Smooth muscle cell of the brain vasculature (primary cell): ENCODE measurements around the gene MYO9A.

Source experiments
- DNase-seq: peaks from one replicate; pipeline ENCODE4 v3.0.0-alpha.2; 2012; ENCODE audit warnings: low read depth, low spot score

The MYO9A gene

DNA sequence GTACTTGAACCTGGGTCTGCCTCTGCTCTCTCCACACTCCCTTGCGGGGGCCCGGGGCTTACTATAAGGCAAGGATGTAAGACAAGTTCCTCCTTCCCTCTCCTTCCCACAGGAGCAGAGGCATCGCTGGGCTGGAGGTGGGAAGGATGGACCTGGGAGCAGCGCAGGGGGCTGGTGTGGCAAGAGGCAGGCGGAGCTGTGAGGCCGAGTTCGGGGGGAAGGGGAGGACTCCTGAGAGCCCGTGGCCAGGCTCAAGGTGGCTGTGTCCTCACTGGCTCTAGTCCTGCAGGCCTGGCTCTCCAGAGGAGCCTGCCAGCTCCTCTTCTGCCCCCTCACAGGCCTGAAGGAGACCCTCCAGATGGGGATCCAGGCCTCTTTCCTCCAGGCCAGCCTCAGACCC lies 308.6 kb downstream of the MYO9A start:
- no peak for DNase-seq

DNA sequence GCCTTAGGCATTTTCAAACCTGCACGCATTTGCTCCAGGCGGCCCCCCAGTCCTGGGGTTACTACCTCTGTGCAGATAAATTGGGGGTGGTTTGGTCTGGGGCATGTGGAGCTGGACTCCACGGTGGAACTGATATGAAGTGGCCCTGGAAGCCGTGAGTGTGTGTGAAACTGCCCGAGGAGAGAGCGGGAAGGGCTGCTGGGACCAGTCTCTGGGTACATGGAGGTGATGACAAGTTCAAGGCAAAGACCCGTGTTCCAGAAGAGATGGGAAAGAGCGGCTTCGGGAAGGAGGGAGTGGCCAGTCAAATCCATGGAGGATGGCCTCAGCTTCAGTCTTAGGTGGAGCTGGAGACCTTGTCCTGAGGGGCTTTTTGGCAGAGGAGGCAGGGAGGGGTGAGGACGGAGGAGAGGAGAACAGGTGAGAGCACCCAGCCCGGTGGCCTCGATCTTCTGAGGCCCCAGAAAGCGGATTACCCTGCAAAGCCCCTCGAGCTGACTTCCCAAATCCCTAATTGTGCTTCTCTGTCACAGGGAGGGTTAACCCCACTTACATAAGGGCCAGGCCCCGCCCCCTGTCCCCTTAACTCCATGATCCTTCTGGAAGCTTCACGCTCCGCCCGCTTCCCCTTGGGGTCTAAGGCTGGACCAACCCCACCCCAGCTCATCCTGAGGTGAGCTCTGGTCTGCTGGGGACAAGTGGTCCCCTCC lies 309.5 kb downstream of the MYO9A start:
- DNase-seq, result no peak

DNA sequence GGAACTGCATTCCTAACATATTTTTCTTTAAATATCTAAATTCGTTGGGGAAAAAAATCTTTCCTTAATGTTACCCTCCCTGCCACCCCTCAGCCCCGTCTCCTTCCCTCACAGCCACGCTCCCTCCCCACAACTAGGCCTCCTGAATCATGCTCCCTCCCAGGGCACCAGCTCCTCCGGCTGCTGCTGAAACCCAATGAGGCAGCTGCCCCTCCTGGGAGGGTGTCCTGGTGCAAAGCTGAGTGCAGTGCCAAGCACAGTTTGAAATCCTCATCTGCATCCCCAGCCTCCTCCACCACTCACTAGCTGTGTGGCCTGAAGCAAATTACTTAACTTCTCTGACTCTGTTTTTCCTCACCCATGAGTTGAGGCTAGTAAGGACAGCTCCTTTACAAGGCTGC lies 310.3 kb downstream of the MYO9A start:
- DNase-seq, result no peak

DNA sequence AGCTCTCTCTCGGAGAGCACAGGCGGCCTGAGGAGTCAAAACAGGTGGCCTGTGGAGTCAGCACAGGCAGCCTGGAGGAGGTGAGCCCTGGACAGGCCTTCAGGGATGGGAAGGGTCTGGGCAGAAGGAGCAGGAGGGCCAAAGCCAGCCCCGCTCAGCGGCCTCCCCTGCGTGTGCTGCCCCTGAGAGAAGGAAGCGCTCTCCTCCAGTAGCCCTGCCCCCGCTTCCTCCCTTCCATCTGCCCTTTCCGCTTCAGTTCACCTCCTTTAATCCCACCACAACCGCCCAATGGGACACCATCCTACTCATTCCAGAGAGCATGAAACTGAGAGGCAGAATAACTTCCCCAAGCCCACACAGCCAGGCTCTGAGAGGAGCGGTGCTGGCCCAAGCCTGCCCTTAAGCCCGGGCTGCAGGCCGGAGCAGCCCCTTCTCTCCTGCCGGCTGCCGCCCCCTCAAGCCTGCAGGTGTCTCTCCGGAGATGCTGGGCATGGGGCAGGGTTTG lies 310.8 kb downstream of the MYO9A start:
- DNase-seq, result no peak

DNA sequence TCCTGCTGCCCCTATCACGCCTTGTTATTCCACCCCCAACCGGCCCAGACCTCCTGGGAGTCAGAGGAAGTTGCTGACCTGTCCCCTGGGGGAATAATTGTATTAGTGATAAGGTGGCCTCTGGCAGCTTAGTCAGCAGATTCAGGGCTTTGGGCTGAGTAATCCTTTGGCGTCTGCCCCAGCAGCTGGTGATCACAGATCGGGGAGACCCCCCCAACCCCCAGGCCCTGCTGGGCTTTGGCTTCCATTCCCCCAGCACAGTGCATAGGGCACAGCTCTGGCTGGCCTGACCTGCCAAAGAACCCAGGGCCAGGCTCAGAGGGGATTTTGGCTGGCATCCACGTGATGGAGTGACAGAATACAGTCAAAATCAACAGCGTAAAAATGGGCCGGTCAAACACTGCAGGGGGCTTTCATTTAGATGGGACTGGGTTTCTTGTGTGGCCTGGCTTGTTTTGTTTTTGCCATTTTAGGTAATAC lies 311.5 kb downstream of the MYO9A start:
- DNase-seq, result no peak

DNA sequence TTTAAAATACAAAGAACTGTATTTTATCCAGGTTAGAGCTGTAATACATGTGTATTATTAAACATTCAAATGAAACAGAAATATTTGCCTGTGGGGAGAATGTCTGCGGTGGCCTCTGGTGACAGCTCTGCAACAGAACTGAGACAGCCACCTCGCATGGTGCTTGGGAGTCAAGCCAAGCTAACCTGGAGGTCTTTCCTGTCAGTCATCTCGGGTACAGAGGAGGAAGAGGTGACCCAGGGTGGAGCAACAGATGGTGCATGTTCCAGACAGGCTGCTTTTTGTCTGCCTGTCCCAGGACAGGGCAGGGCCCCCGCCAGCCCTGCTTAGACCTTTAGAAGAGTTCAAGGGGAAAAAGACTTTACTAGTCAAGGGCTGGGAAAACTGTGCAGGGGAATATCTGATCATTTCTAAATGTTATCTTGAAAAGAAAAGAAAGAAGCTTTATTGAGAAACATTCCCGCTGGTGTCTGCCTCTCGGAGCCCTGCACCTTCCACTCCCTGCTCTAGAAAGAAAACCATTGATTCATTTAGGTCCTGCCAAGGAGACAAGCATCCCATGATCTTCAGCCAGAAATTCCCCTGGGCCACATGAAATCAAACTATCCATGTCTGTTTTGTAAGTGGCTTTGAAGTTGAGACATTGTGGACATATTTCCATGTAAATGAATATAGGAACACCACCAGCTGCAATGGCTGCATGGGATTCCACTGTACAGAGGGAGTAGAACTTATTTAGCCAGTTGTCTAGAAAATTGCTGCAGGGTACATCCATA lies 313.1 kb downstream of the MYO9A start:
- no peak for DNase-seq

DNA sequence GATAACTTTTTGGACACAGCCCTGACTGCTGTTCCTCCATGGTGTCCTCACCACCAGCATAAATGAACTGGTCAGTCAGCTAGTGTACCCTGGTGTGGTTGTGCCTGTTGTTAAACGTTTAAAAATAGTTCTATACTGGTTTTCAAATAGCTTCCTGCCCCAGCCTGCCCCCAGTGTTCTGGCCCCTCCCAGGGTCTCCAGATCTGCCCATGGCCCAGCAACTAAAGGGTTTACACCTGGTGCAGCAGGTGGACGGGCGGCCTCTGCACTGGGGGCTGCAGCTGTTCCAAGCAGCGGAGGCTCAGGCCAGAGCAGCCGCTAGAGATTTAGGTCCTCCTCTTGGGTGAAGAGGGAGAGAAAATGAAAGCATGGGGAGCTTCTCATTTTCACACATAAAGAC lies 313.7 kb downstream of the MYO9A start:
- DNase-seq, result no peak

DNA sequence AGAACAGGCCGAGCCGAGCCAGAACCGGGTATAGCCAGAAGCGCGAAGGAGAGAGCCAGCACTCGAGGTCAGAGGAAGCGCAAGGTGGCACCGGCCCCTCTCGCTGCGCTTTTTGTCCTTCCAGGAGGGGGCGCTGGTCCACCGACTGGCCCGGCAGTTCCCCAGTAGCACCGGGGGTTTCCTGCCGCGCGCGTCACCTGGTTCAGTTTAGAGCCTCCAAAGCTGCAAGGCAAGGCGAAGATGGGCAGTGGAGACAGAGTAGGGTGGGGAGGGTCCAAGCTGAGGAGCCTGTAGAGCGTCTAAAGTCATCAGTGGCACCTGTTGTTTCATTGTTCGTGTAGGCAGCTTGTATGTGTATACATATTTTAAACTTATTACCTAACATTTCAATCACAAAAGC lies 315.2 kb downstream of the MYO9A start:
- DNase-seq, result no peak

DNA sequence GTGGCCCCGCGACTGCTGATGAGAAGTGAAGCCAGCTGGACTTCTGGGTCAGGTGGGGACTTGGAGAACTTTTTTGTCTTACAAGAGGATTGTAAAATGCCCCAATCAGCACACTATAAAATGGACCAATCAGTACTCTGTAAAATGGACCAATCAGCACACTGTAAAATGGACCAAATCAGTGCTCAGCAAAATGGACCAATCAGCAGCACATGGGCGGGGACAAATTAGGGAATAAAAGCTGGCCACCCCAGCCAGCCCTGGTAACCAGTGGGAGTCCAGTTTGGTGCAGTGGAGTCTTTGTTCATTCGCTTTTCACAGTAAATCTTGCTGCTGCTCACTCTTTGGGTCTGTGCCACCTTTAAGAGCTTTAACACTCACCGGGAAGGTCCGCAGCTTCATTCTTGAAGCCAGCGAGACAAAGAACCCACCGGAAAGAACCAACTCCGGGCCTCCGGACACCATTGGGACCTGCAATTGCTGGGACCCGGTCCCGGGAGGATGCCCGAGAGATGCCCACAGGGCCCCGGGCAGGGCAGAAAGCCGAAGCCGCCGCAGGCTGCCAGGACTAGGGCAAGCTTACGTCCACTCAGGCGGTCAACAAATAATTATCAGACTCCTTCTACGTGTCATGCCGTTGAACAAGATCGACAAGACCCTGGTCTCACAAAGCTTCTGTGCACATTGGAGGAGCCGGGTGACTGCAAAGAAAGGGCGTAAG lies 315.9 kb downstream of the MYO9A start:
- DNase-seq, result no peak

DNA sequence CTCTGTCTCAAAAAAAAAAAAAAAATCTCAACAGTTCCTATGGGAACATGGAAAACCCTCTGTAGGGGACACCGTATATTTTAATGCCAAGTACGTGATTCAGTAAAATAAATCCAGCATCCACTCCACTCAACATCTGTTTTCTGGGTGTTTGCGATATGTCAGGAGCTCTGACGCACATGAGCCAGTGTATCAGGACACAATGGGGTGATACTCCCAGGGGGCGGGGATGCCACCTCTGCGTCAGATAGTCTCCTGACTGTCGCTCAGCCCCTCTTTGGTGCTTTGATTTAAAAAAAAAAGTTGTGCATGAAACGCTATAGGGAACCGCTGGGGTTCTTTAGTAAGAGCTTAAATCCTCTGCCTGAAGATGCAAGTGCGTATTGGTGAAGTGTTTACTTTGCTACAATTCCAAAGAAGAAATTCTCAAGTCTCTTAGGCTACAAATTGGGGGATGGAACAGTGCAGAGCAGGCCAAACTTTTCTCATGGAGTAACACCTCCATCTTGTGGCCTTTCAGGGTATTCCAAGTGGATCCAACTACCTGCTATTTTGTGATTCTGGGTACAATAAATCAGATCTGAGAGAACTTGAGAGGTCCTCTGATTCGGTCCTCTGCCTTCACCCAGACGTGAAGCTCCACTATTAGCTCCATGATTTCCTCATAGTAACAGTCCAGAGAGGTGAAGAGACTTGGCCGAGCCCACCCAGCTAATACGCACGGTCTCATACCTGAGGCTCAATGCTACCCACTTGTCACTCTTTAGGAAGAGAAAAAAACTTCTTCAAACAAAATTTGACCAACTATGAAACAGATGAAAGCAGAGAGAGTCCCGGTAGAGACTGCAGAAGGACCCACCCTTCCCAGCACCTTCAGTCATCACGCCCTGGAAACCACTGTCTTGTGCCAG lies 316.9 kb downstream of the MYO9A start:
- DNase-seq, result peak; percentile 70

DNA sequence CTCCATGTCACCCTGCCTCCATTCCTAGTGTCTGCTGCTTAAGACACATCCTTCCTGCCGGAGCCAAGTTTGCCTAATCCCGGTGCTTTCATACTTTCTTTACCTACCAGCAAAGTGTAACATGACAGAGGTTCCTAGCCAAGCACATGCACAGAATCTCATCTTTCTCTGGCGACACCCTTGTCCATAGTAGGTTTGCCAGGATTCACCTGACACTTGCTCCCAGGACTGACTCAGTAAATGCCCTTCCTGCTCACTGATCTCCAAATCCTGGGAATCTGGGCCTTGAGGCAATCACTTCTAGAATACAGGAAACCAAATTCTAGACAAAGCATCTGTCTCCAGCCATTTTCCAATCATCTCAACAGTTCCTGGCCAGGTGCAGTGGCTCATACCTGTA lies 317.8 kb downstream of the MYO9A start:
- no peak for DNase-seq

DNA sequence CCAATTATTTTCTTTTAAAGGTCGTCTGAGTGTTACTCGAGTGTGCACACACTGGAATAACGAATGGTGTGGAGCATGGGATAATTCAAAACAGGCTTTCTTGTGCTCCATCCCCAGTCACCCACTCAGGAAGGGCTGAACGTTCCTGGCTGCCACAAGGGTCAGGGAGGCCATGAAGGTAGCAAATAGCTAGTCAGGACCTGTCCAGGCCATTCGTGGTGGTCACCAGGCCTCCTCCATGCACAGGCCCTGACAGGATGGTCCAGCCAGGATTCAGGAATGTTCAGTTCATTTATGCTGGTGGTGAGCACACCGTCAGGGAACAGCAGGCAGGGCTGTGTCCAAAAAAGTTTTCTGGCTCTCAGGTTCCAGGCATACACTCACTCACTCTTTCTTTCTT lies 319.3 kb downstream of the MYO9A start:
- DNase-seq, result no peak

DNA sequence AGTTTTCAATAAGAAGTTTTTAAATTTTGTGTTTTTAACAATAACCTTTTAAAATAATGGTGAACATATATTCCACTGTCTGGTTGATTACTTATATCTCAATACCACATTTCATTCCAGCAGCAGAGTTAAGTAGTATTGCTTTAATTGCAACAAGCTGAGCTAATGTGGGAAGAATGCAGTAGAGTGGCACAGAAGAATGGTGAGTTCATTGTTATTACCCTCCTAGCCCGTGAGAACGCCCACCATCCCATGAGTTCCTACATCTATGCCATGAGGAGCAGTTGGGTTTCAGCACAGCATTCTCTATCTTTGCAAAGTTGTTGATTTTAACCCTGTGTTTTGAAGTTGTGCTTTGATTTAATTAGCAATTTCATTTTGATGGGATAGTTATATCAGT lies 325.4 kb downstream of the MYO9A start:
- no peak for DNase-seq

DNA sequence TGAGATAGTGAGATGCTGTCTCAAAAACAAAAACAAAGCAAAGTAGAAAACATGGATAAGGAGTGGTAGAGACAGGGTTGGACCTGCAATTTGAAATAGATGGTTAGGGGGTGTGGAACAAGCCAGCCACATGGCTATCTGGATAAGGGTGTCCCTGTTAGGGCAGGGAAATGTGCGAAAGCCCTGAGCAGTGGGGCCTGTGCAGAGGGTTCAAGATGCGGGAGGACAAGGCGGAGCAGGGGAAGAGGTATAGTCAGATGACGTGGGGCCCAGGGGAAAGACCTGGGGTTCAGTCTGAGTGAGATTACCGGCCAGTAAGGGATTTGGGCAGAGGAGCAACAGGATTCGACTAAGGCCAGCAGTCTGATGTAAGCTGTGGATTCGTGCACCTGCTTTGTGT lies 326.0 kb downstream of the MYO9A start:
- DNase-seq, result no peak

DNA sequence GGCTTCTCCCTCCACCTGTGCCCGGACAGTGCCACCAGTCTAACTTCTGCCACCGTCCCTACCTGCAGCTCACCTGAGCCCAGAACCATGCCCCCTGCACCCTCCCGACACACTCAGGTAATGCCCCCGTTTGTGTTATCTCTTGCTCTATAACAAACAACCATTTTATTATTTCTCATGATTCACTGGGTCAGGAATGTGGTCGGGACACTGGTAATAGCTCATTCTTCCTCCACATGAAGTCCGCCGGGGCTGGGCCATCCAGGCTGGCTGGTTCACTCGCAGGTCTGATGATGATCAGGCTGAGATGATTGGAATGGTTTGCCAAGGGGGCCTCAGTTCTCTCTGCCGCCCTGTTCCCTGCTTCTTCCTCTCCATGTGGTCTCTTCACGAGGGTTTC lies 327.9 kb downstream of the MYO9A start:
- no peak for DNase-seq

DNA sequence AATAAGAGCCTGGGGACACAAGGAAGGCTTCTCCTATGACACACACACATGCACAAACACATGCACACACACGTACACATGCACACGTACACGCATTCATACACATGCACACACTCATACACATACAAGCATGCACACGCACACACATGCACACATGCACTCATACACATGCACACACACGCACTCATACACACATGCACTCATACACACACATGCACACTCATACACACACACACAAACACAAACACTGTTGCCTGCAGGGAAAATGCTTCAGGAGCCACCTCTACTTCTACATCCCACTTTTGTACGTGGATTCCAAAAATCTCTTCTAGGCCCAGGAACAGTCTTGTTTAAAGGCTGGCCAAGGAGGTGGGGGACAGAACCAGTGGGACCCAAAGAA lies 328.3 kb downstream of the MYO9A start:
- no peak for DNase-seq

DNA sequence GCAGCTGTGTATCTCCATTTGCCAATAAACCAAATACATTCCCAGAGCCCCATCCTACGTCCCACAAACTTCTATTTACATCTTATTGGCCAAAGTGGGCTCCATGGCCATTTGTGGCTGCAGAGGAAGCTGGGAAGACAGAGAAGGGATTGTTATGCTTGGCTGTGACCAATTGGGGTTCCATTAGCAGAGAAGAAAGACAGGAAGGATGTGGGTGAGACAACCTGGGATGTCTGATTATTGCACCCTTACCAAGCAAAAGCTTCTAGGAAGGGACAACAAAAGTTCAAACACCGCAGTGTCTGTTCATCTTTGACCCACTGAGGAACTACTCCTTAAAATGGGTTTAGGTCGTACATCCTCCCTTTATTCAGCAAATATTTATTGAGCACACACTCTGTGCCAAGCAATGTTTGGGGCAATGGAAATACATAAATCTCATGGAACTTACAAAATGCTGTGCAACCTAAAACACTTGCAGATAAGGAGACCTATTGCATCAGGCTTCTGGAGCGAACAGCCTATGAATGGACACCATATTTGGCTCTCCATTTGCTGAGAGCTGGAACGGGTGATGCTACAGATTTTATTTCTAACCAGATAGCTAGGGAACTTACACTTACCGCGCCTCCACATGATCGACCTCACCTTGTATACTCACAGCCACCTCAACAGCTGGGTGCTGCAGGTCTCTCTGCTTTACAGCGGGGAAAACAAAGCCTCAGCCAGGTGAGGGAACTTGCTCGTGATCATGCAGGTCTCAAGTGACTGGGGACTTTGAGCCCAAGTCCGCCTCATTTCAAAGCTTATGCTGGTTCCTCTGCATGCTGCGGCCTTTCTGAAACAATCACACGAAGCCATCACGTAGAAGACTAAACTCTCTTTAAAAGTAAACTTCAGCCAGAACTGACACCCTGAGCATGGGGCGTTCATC lies 329.0 kb downstream of the MYO9A start:
- no peak for DNase-seq

DNA sequence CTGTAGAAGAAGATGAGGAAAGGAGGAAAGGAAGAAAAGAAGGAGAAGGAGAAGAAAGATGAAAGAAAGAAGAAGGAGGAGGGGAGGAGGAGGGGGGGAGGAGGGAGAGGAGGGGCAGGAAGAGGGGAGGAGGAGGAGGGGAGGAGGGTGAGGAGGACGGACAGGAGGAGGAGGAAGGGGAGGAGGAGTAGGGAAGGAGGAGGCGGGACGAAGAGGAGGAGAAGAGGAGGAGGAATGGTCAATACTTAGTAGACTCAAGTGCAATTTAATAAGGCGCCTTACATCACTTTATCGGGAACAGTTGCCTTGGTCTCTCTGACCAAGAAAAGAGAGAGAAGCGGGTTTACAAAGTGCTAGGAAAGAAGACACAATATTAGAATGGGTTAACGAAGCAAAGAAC lies 331.3 kb downstream of the MYO9A start:
- DNase-seq, result no peak

DNA sequence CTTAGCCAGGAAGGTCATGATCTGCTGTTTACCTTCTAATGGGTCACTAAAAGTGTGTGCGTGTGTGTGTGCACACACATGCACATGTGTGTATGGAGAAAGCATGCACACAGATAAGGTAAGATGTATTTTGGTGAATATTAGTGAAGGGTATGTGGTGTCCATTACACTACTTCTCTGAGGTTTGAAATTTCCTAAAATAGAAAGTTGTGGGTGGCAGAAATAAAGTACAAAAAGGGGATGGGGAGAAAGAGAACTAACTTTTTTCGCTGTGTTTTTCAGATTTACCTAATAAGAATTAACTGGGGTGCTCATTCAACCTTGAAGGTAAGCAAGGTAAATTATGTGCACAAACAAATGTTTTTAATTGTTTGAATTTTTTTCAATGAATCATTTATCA lies 332.0 kb downstream of the MYO9A start:
- DNase-seq, result no peak

DNA sequence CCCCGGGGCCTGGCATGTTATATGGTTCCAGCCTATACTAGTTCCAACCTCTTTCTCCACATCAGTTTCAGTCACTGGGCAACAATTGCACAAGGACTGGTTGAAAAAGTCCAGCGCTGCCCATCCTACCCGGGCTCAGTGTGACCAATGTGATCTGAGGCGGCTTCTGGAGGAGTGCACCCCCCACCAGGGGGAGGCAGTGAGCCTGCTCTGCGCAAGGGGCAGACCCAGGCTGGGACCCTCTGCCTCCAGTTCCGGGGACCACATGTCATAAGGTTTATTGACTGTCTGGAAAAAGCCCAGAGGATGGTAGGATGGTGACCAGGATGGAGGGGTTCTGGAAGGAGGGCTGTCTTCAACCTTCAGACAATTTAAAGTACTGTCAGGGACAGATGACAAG lies 333.2 kb downstream of the MYO9A start:
- DNase-seq, result no peak
